ENCODE data around the gene ZBTB7A. TPM values are rescaled to one million over a fixed set of nuclear protein-coding genes. Genes with fewer than 3 reads are reported as not detected.

The ZBTB7A gene
- total RNA-seq, 1 experiment from 2014 or later: 49.5 TPM

DNA sequence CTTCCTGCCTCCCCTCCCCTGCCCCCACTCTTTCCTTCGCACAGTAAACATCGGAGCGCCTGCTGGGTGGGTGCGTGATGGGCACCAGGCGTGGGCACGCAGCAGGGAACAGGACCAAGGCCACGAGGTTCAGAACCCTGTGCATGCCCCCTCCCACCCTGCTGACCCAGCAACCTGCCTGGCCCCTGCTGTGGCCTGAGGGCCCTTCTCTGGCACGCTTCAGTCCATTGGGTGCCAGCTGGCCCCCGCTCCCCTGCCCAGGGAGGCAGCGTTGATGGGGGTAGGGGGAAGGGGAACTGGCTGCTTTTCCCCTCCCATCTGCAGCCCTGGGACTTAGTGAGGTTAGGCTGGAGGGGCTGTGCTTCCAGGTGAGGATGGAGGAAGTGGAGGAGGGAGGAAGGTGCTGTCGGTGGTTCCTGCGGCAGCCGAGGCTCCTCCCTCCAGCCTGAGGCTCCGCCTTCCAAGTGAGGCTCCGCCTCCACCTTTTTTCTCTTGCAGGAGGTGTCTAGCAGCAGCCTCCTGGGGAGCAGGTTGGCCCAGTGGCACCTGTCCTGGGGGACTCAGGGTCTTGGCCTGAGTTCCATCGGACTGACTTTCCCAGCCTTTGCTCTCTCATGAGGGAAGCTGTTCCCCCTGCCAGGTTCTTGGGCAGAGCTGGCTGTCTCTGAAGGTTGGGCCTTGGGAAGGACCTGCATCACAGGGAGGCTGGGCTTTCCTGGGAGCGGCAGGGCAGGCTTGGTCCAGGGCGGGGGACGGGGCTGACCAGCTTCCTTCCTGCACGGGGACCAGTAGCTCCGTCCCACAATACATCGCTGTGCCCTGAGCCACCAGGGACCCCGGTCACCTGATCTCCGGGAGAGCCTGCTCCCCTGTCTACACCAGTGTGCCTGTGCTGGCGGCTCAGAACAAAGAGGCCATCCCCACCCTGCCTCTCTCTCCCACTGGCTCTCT, 51.9 kb downstream of the ZBTB7A start:
- ChIA-PET POLR2A (no interaction called here), RAD21 (ENCODE audit: low non-redundant PET in 1 of 2, low total read pairs in 2 of 2, uncharacterized antibody in 2 of 2, unreplicated experiment in 2 of 2) (no interaction called here), CTCF (no interaction called here)
- Histone ChIP-seq H3K9me3 (ENCODE audit: control insufficient read depth in 1 of 2, insufficient read depth in 1 of 2, low read depth in 1 of 2, low read length in 2 of 2) (no peaks in the 10 kb centered on the region), H3K4me3 (replicated peaks in 1 of 2; ENCODE audit: low read depth in 1 of 2, low read length in 2 of 2) (no peak overlapping the region), H3K9ac (ENCODE audit: low read length) (no peak overlapping the region), H3K36me3 (ENCODE audit: control insufficient read depth in 1 of 2, insufficient read depth in 2 of 2, low read length in 2 of 2) (peaks cover 3 to 5% of the 10 kb centered on the region in 2 experiments; a peak in 3 of 4 replicates), H2AFZ (ENCODE audit: low read depth, low read length, poor library complexity, severe bottlenecking) (no peak overlapping the region), H3K27ac (ENCODE audit: low read depth, low read length) (no peak overlapping the region), H3K79me2 (ENCODE audit: insufficient read depth, low read length) (peaks cover 75% of the 10 kb centered on the region), H3K4me2 (ENCODE audit: low read length) (no peak overlapping the region), H4K20me1 (ENCODE audit: insufficient read depth) (no peaks in the 10 kb centered on the region), H3K4me1 (ENCODE audit: control insufficient read depth in 1 of 2, insufficient read depth in 2 of 2, low read length in 2 of 2) (no peaks in the 10 kb centered on the region), H3K27me3 (ENCODE audit: insufficient read depth, low read length) (no peaks in the 10 kb centered on the region), H3K9me2 (ENCODE audit: insufficient read depth) (no peaks in the 10 kb centered on the region)
- DNase-seq (ENCODE audit: low read depth, low spot score): no peak
- TF ChIP-seq, protein P1, sequence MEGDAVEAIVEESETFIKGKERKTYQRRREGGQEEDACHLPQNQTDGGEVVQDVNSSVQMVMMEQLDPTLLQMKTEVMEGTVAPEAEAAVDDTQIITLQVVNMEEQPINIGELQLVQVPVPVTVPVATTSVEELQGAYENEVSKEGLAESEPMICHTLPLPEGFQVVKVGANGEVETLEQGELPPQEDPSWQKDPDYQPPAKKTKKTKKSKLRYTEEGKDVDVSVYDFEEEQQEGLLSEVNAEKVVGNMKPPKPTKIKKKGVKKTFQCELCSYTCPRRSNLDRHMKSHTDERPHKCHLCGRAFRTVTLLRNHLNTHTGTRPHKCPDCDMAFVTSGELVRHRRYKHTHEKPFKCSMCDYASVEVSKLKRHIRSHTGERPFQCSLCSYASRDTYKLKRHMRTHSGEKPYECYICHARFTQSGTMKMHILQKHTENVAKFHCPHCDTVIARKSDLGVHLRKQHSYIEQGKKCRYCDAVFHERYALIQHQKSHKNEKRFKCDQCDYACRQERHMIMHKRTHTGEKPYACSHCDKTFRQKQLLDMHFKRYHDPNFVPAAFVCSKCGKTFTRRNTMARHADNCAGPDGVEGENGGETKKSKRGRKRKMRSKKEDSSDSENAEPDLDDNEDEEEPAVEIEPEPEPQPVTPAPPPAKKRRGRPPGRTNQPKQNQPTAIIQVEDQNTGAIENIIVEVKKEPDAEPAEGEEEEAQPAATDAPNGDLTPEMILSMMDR (IDR thresholded peaks at IDR 0.05 in 2 of 3, conservative IDR thresholded peaks at IDR 0.05 in 1 of 3; ENCODE audit: borderline replicate concordance in 1 of 3, insufficient read depth in 1 of 3, low read depth in 2 of 3, low read length in 2 of 3): no peak
- TF ChIP-seq SRF (IDR thresholded peaks at IDR 0.05; ENCODE audit: low read depth) (no peak), CBX3 (IDR thresholded peaks at IDR 0.05; ENCODE audit: low read depth) (no peak), EZH2phosphoT487 (IDR thresholded peaks at IDR 0.05; ENCODE audit: borderline replicate concordance) (no peak), CEBPB (IDR thresholded peaks at IDR 0.05; ENCODE audit: low read depth) (no peak), EZH2 (IDR thresholded peaks at IDR 0.05) (no peak), ELF1 (IDR thresholded peaks at IDR 0.05; ENCODE audit: borderline replicate concordance, low read depth) (no peak), TCF7L2 (IDR thresholded peaks at IDR 0.05; ENCODE audit: borderline replicate concordance, extremely low read depth, insufficient read depth, insufficient read length) (no peak), SIN3A (IDR thresholded peaks at IDR 0.05; ENCODE audit: low read depth) (no peak), ZNF274 (IDR thresholded peaks at IDR 0.05; ENCODE audit: low read depth, low read length) (no peak), YY1 (IDR thresholded peaks at IDR 0.05; ENCODE audit: extremely low read depth, insufficient replicate concordance, low read depth, low read length) (no peak), RAD21 (IDR thresholded peaks at IDR 0.05; ENCODE audit: low read depth) (no peak), FOSL1 (IDR thresholded peaks at IDR 0.05; ENCODE audit: low read depth) (no peak), JUND (IDR thresholded peaks at IDR 0.05) (no peak)
- TF ChIP-seq, protein P2, sequence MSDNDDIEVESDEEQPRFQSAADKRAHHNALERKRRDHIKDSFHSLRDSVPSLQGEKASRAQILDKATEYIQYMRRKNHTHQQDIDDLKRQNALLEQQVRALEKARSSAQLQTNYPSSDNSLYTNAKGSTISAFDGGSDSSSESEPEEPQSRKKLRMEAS (IDR thresholded peaks at IDR 0.05): no peak
- TF ChIP-seq, protein P3, sequence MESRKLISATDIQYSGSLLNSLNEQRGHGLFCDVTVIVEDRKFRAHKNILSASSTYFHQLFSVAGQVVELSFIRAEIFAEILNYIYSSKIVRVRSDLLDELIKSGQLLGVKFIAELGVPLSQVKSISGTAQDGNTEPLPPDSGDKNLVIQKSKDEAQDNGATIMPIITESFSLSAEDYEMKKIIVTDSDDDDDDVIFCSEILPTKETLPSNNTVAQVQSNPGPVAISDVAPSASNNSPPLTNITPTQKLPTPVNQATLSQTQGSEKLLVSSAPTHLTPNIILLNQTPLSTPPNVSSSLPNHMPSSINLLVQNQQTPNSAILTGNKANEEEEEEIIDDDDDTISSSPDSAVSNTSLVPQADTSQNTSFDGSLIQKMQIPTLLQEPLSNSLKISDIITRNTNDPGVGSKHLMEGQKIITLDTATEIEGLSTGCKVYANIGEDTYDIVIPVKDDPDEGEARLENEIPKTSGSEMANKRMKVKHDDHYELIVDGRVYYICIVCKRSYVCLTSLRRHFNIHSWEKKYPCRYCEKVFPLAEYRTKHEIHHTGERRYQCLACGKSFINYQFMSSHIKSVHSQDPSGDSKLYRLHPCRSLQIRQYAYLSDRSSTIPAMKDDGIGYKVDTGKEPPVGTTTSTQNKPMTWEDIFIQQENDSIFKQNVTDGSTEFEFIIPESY (IDR thresholded peaks at IDR 0.05; ENCODE audit: extremely low read depth, insufficient replicate concordance, low read length): no peak
- TF ChIP-seq, protein P4, sequence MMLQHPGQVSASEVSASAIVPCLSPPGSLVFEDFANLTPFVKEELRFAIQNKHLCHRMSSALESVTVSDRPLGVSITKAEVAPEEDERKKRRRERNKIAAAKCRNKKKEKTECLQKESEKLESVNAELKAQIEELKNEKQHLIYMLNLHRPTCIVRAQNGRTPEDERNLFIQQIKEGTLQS (IDR thresholded peaks at IDR 0.05): no peak
- BruUV-seq (replicated peaks): no TSS peak
- intact Hi-C loops (cut with micrococcal nuclease): no loop called here
- ATAC-seq: peak; percentile 89
